SK-N-SH treated with all-trans-retinoic acid at 6 μM for 48 hours (cell line): Measurements from ENCODE around the gene PRPF19.

Experiments
- PATZ1 ChIP-seq: fragments of 250-450 bp; sonication (Bioruptor Pico); IDR thresholded peaks from 2 replicates; pipeline ENCODE4 v1.8.0; 2020; ENCODE audit warnings: mild to moderate bottlenecking, moderate library complexity, borderline replicate concordance
- TCF4 ChIP-seq: fragments of 250-450 bp; sonication (Bioruptor Pico); IDR thresholded peaks from 2 replicates; pipeline ENCODE4 v1.8.0; 2021; ENCODE audit warnings: mild to moderate bottlenecking, moderate library complexity, borderline replicate concordance
- ZFP3 ChIP-seq: fragments of 250-450 bp; sonication (Bioruptor Pico); IDR thresholded peaks from 2 replicates; pipeline ENCODE4 v1.5.0; 2020; ENCODE audit warnings: mild to moderate bottlenecking, moderate library complexity
- ZNF70 ChIP-seq: fragments of 450-650 bp; formaldehyde crosslinking; IDR thresholded peaks from 2 replicates; pipeline ENCODE4 v1.5.0; 2020; ENCODE audit warnings: mild to moderate bottlenecking, moderate library complexity

- no peak for TF ChIP-seq PATZ1 (CRISPR knock-in tag)
- no peak for TF ChIP-seq ZNF70 (CRISPR knock-in tag)
- no peak for TF ChIP-seq TCF4 (CRISPR knock-in tag)
- no peak for TF ChIP-seq ZFP3 (CRISPR knock-in tag)
These were observed 24.0 kb upstream of the PRPF19 start for GRCh38 chr11:60930394-60930793.
